HUES64 (cell line): Measurements from ENCODE around the gene ELAVL1.

Source experiments
- H3K27ac ChIP-seq: 2 replicates; pipeline ENCODE4 v1.7.0; 2013; ENCODE audit warnings: low read depth, low read length, inconsistent platforms
- H3K27me3 ChIP-seq: 2 replicates; pipeline ENCODE4 v1.6.1; 2013; ENCODE audit warnings: mild to moderate bottlenecking, low read length; ENCODE audit not compliant: insufficient read depth
- H3K36me3 ChIP-seq: 2 replicates; pipeline ENCODE4 v1.6.1; 2013; ENCODE audit warnings: mild to moderate bottlenecking, low read length; ENCODE audit not compliant: insufficient read depth
- H3K4me1 ChIP-seq: 2 replicates; pipeline ENCODE4 v1.6.1; 2013; ENCODE audit warnings: mild to moderate bottlenecking, low read length, moderate library complexity; ENCODE audit not compliant: insufficient read depth
- H3K4me3 ChIP-seq: 2 replicates; pipeline ENCODE4 v1.5.1; 2013; ENCODE audit warnings: mild to moderate bottlenecking, low read length, moderate library complexity
- H3K9ac ChIP-seq: 2 replicates; pipeline ENCODE4 v1.6.1; 2013; ENCODE audit warnings: mild to moderate bottlenecking, low read depth, low read length
- H3K9me3 ChIP-seq: 2 replicates; pipeline ENCODE4 v1.6.1; 2013; ENCODE audit warnings: low read depth, low read length; ENCODE audit not compliant: insufficient read depth
- WGBS: fragments of 150-250, 120-280 bp; methylation state at CpG from one replicate; pipeline ENCODE4 v1.1.7; 2013; ENCODE audit warnings: missing lambda C conversion rate; 5-methylcytosine and 5-hydroxymethylcytosine counted together

The ELAVL1 gene

DNA sequence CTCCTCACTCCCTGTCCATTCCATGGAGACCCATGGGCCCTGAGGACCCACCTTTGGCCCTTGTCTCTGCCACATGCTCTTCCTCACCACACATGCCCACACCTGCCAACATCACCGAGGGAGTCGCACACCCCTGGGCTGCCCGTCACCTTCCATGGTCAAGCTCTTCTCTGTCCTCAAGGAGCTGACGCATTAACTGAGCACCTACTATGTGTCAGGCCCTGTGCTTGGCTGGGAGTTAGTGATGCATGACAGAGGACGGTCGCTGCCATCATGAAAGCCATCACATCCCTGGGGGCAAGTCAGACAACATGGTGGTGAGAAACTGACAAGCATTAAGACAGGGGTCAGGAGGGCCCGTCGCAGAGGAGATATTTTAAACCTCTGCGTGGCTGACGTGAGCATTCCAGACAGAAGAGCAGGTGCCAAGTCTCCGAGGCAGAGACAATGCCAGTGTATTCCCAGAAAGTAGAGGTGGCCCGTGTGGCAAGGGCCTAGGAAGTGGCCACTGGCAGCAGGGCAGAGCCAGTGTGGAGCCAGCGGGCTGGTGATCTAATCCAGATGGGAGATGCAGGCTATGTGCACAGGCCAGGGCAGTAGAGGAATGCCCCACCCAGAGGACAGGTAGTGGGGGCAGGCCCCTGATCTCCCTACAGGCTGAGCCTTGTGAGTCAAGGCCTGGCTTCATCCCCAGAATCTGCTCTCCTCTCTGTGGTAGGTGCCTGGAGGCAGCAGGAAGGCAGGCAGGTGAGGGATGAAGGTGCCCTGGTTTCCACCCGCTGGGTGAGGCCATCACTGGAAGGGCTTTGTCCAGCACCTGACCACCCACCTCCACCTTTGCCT, 21.2 kb downstream of the ELAVL1 start:
- WGBS, result 97% methylated on average over 14 of the region's 14 CpGs
- H3K36me3 ChIP-seq, result peaks cover 95% of the 10 kb centered on the region
- no peaks in the 10 kb centered on the region for H3K27me3 ChIP-seq
- no peak overlapping the region for H3K9ac ChIP-seq
- H3K4me3 ChIP-seq, result no peak overlapping the region
- no peaks in the 10 kb centered on the region for H3K4me1 ChIP-seq
- H3K27ac ChIP-seq, result no peak overlapping the region
- no peaks in the 10 kb centered on the region for H3K9me3 ChIP-seq

DNA sequence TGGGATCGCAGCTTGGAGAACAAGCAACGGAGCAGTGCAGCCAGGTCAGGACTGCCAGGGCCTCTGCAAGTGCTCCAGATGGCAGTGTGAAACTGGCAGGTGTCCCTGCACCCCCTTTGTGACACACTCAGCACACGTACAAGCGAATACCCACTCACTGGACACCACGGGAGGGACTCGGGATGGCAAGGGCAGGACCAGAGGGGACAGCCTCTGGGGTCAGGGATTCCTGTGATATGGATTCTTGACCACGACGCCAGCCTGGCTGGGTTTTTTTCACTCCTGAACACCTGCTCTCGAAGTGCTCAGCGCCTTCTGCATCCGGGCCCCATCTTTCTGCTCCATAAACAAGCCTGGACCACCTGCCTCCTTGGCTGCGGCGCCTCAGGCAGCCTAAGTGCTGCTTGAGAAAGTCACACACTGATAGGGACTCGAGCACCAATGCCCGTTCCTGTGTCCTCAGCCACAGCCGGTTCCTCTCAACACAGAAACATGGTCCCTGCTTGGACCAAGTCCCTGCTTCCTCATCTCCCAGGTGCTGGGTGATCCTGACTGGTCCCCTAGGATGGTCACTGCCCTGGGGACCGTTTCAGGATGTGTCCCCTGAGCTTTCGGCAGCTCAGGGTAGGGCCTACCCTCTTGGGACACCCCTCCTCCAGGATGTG, 22.0 kb downstream of the ELAVL1 start:
- Histone ChIP-seq H3K9me3 (no peaks in the 10 kb centered on the region), H3K4me3 (no peak overlapping the region), H3K27me3 (no peaks in the 10 kb centered on the region), H3K36me3 (peaks cover 95% of the 10 kb centered on the region), H3K9ac (peak overlapping the region; percentile 12; the same call in 1 of the 2 replicates), H3K27ac (no peak overlapping the region), H3K4me1 (no peaks in the 10 kb centered on the region)
- 96% methylated on average over 18 of the region's 18 CpGs for WGBS

- H3K27ac ChIP-seq, result no peak overlapping the region
- WGBS, result 95% methylated on average over 21 of the region's 21 CpGs
- H3K9me3 ChIP-seq, result no peaks in the 10 kb centered on the region
- no peak overlapping the region for H3K9ac ChIP-seq
- H3K27me3 ChIP-seq, result no peaks in the 10 kb centered on the region
- H3K36me3 ChIP-seq, result peaks cover 95% of the 10 kb centered on the region
- no peaks in the 10 kb centered on the region for H3K4me1 ChIP-seq
- no peak overlapping the region for H3K4me3 ChIP-seq
These were observed 22.8 kb downstream of the ELAVL1 start for GRCh38 chr19:7982651-7983099.

DNA sequence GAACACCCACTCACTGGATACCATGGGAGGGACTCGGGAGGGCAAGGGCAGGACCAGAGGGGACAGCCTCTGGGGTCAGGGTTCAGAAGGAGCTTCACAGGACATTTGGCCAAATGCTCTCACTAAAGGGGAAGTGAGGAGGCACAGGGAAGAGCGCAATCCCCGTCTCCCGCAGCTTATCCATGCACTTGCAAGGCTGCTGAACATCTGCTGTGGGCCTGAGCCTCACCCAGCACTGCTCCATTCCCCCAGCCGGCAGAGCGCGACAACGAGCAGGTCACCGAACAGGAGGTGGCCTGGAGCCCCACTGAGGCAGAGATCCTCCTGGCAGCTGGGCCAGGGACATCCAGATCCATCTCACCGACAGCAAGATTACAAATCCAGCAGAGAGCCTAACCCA, 23.3 kb downstream of the ELAVL1 start:
- Histone ChIP-seq H3K9me3 (no peaks in the 10 kb centered on the region), H3K27ac (no peak overlapping the region), H3K27me3 (no peaks in the 10 kb centered on the region), H3K4me3 (no peak overlapping the region), H3K36me3 (peaks cover 95% of the 10 kb centered on the region), H3K9ac (no peak overlapping the region), H3K4me1 (no peaks in the 10 kb centered on the region)
- WGBS, result 94% methylated on average over 10 of the region's 10 CpGs

- no peaks in the 10 kb centered on the region for H3K27me3 ChIP-seq
- no peak overlapping the region for H3K9ac ChIP-seq
- H3K4me3 ChIP-seq, result no peak overlapping the region
- WGBS, result 96% methylated on average over 7 of the region's 7 CpGs
- no peaks in the 10 kb centered on the region for H3K9me3 ChIP-seq
- H3K36me3 ChIP-seq, result peaks cover 98% of the 10 kb centered on the region
- no peak overlapping the region for H3K27ac ChIP-seq
- no peaks in the 10 kb centered on the region for H3K4me1 ChIP-seq
These were observed 23.8 kb downstream of the ELAVL1 start for GRCh38 chr19:7981661-7982060.

DNA sequence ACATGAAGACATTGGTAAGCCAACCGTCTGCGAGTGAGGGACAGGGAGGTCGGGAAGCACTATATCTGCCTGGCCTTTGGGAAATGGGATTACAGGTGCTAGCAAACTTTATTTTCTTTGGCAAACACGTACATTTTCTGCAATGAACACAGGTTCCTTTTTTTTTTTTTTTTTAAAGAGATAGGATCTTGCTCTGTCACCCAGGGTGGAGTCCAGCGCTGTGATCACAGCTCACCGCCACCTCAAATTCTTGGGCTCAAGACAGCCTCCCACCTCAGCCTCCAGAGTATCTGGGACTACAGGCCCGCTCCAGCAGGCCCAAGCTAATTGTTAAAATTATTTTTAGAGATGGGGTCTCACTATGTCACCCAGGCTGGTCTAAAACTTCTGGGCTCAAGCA, 24.2 kb downstream of the ELAVL1 start:
- Histone ChIP-seq H3K36me3 (peaks cover 97% of the 10 kb centered on the region), H3K9ac (no peak overlapping the region)

GRCh38 chr19:7980635-7981121, 24.8 kb downstream of the ELAVL1 start:
- Histone ChIP-seq H3K4me3 (no peak overlapping the region), H3K27me3 (no peaks in the 10 kb centered on the region), H3K4me1 (no peaks in the 10 kb centered on the region), H3K9ac (no peak overlapping the region), H3K27ac (no peak overlapping the region), H3K9me3 (no peaks in the 10 kb centered on the region), H3K36me3 (peaks cover 93% of the 10 kb centered on the region)
- WGBS, result 97% methylated on average over 12 of the region's 12 CpGs

More for the DNA sequence above, 24.2 kb downstream of the ELAVL1 start:
- Histone ChIP-seq H3K4me3 (no peak overlapping the region), H3K4me1 (no peaks in the 10 kb centered on the region), H3K27me3 (no peaks in the 10 kb centered on the region), H3K9me3 (no peaks in the 10 kb centered on the region), H3K27ac (no peak overlapping the region)
- 96% methylated on average over 7 of the region's 7 CpGs for WGBS

- Histone ChIP-seq H3K27ac (no peak overlapping the region), H3K9me3 (no peaks in the 10 kb centered on the region), H3K9ac (no peak overlapping the region), H3K27me3 (no peaks in the 10 kb centered on the region), H3K4me3 (no peak overlapping the region), H3K36me3 (peaks cover 93% of the 10 kb centered on the region), H3K4me1 (no peaks in the 10 kb centered on the region)
- 94% methylated on average over 13 of the region's 13 CpGs for WGBS
These were observed 25.3 kb downstream of the ELAVL1 start for GRCh38 chr19:7980168-7980567.

GRCh38 chr19:7979559-7979958, 25.9 kb downstream of the ELAVL1 start:
- Histone ChIP-seq H3K36me3 (peaks cover 94% of the 10 kb centered on the region), H3K27ac (no peak overlapping the region), H3K9me3 (no peaks in the 10 kb centered on the region), H3K27me3 (no peaks in the 10 kb centered on the region), H3K4me3 (no peak overlapping the region), H3K9ac (no peak overlapping the region), H3K4me1 (no peaks in the 10 kb centered on the region)
- WGBS, result 96% methylated on average over 8 of the region's 8 CpGs

- no peak overlapping the region for H3K4me3 ChIP-seq
- no peaks in the 10 kb centered on the region for H3K27me3 ChIP-seq
- H3K9me3 ChIP-seq, result no peaks in the 10 kb centered on the region
- peaks cover 94% of the 10 kb centered on the region for H3K36me3 ChIP-seq
- H3K4me1 ChIP-seq, result no peaks in the 10 kb centered on the region
- no peak overlapping the region for H3K27ac ChIP-seq
- 95% methylated on average over 10 of the region's 10 CpGs for WGBS
- H3K9ac ChIP-seq, result no peak overlapping the region
These were observed 26.4 kb downstream of the ELAVL1 start for GRCh38 chr19:7979011-7979410.

DNA sequence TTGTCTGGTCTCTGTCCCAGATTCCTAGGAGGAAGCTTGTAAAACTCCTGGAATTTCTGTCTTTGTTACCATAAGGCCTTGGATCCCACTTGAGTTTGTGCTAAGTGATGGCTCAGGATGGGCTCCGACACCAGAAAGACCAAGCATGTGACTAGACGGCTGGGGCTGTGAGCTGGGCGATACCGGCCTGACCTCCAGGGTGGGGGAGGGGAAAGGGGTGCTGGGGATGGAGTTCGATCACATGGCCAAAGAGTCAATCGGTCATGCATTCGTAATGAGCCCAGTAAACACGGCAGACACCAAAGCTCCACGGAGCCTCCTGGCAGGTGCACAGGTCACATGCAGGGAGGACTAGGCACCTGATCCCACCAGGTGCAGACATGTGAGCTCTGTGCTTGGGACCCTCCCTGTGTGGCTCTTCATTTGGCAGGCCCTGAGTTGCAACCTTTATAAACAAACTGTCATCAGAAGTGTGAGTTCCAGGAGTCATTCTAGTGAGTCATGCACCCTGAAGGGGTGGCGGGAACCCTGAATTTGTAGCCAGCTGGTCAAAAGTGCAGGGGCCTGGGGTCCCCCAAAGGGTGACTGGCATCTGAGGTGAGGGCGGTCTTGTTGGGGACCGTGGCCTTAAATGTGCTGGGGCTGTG, 27.1 kb downstream of the ELAVL1 start:
- Histone ChIP-seq H3K9ac (no peak overlapping the region), H3K4me1 (no peaks in the 10 kb centered on the region), H3K27ac (no peak overlapping the region), H3K9me3 (no peaks in the 10 kb centered on the region), H3K36me3 (peaks cover 94% of the 10 kb centered on the region), H3K4me3 (no peak overlapping the region), H3K27me3 (no peaks in the 10 kb centered on the region)
- 94% methylated on average over 12 of the region's 12 CpGs for WGBS
